Activated naive CD8-positive, alpha-beta T cell treated with anti-CD3 and anti-CD28 coated beads, Interleukin-2, amount 50 U/mL, for 16 hours (primary cell): Measurements from ENCODE around the gene FGF14.
"Not testable (repeated sequence)": the region's sequence is repeated elsewhere in the genome, so short reads cannot be mapped to it uniquely, and the experiment has no call there.

Source experiments
- DNase-seq: peaks from one replicate; pipeline ENCODE4 v3.0.0-alpha.2; 2020; ENCODE audit warnings: low read depth, low spot score

FGF14 gene

GRCh38 chr13:102195566-102196462, 206.0 kb downstream of the FGF14 start:
- no peak for DNase-seq

GRCh38 chr13:102192858-102193257, 209.0 kb downstream of the FGF14 start:
- DNase-seq = no peak

- no peak for DNase-seq
These were observed 209.8 kb downstream of the FGF14 start for GRCh38 chr13:102191951-102192502.

- no peak for DNase-seq
These were observed 210.9 kb downstream of the FGF14 start for GRCh38 chr13:102190930-102191329.

- no peak for DNase-seq
These were observed 214.5 kb downstream of the FGF14 start for GRCh38 chr13:102187313-102187712.

GRCh38 chr13:102185375-102185984, 216.4 kb downstream of the FGF14 start:
- no peak for DNase-seq

GRCh38 chr13:102183509-102184182, 218.2 kb downstream of the FGF14 start:
- no peak for DNase-seq

GRCh38 chr13:102182170-102182569, 219.7 kb downstream of the FGF14 start:
- DNase-seq = no peak

- no peak for DNase-seq
These were observed 224.4 kb downstream of the FGF14 start for GRCh38 chr13:102177431-102177830.

GRCh38 chr13:102176846-102177245, 225.0 kb downstream of the FGF14 start:
- no peak for DNase-seq

- DNase-seq = no peak
These were observed 229.4 kb downstream of the FGF14 start for GRCh38 chr13:102172406-102172805.

GRCh38 chr13:102170305-102170704, 231.5 kb downstream of the FGF14 start:
- no peak for DNase-seq

GRCh38 chr13:102169471-102170015, 232.3 kb downstream of the FGF14 start:
- DNase-seq = no peak

GRCh38 chr13:102152790-102153189, 249.1 kb downstream of the FGF14 start:
- DNase-seq = no peak

- no peak for DNase-seq
These were observed 254.5 kb downstream of the FGF14 start for GRCh38 chr13:102147353-102147752.

- no peak for DNase-seq
These were observed 256.1 kb downstream of the FGF14 start for GRCh38 chr13:102145750-102146149.

GRCh38 chr13:102142473-102142826, 259.4 kb downstream of the FGF14 start:
- no peak for DNase-seq

- DNase-seq = no peak
These were observed 260.0 kb downstream of the FGF14 start for GRCh38 chr13:102141625-102142472.

GRCh38 chr13:102139626-102140025, 262.2 kb downstream of the FGF14 start:
- no peak for DNase-seq

GRCh38 chr13:102138635-102139190, 263.1 kb downstream of the FGF14 start:
- DNase-seq = no peak

GRCh38 chr13:102137904-102138303, 263.9 kb downstream of the FGF14 start:
- not testable (repeated sequence) for DNase-seq
